Stimulated activated CD4-positive, alpha-beta T cell treated with anti-CD3 and anti-CD28 coated beads, Interleukin-4, amount 100 ng/mL, for 48 hours (primary cell): ENCODE measurements around the gene TTC38.

Experiments used
- DNase-seq, 2 donors: peaks; one replicate each; pipeline ENCODE4 v3.0.0-alpha.2; 2020; ENCODE audit warnings: low read depth in 2 of 2

The TTC38 gene

GRCh38 chr22:46278656-46279645 is 11.1 kb downstream of the TTC38 start:
- DNase-seq: no peak

GRCh38 chr22:46280063-46280817 is 12.4 kb downstream of the TTC38 start:
- no peak for DNase-seq

- no peak for DNase-seq
Measured at GRCh38 chr22:46280999-46281623, 13.3 kb downstream of the TTC38 start.

- no peak for DNase-seq
Measured at GRCh38 chr22:46281866-46282678, 14.3 kb downstream of the TTC38 start.

- no peak for DNase-seq
Measured at GRCh38 chr22:46286006-46286405, 18.2 kb downstream of the TTC38 start.

- no peak for DNase-seq
Measured at GRCh38 chr22:46286941-46287872, 19.4 kb downstream of the TTC38 start.

- no peak for DNase-seq
Measured at GRCh38 chr22:46287873-46288751, 20.3 kb downstream of the TTC38 start.

- DNase-seq: no peak
Measured at GRCh38 chr22:46288846-46289243, 21.0 kb downstream of the TTC38 start.

GRCh38 chr22:46289244-46289891 is 21.6 kb downstream of the TTC38 start:
- DNase-seq: no peak

- no peak for DNase-seq
Measured at GRCh38 chr22:46290121-46290842, 22.5 kb downstream of the TTC38 start.

GRCh38 chr22:46290843-46291785 is 23.3 kb downstream of the TTC38 start:
- no peak for DNase-seq

GRCh38 chr22:46292173-46292572 is 24.4 kb downstream of the TTC38 start:
- no peak for DNase-seq

GRCh38 chr22:46292732-46293131 is 24.9 kb downstream of the TTC38 start:
- DNase-seq: no peak

GRCh38 chr22:46293577-46294260 is 25.9 kb downstream of the TTC38 start:
- no peak for DNase-seq

GRCh38 chr22:46294784-46295183 is 27.0 kb downstream of the TTC38 start:
- no peak for DNase-seq

GRCh38 chr22:46295277-46295971 is 27.6 kb downstream of the TTC38 start:
- no peak for DNase-seq
